Astrocyte of the cerebellum (primary cell): ENCODE results near the gene DAPP1.
A peak's percentile ranks its signal among the peaks of the same experiment; 100 is the strongest.

ENCODE experiments used
- DNase-seq: peaks from one replicate; pipeline ENCODE4 v3.0.0-alpha.2; 2011; ENCODE audit warnings: low read depth
- H3K4me3 ChIP-seq: 2 replicates; pipeline ENCODE4 v1.5.1; 2011; ENCODE audit warnings: mild to moderate bottlenecking, low read depth, low read length, moderate library complexity
- in situ Hi-C: cut with HindIII; loops from 2 replicates; pipeline ENCODE4 v1.10.0; 2017; ENCODE audit warnings: low sequenced_read_pairs
- TF ChIP-seq, protein P1 (sequence below): IDR thresholded peaks from 2 replicates; pipeline ENCODE4 v1.5.1; 2012; ENCODE audit warnings: low read length, low read depth, moderate library complexity, mild to moderate bottlenecking; ENCODE audit errors: missing control alignments

Gene DAPP1

DNA sequence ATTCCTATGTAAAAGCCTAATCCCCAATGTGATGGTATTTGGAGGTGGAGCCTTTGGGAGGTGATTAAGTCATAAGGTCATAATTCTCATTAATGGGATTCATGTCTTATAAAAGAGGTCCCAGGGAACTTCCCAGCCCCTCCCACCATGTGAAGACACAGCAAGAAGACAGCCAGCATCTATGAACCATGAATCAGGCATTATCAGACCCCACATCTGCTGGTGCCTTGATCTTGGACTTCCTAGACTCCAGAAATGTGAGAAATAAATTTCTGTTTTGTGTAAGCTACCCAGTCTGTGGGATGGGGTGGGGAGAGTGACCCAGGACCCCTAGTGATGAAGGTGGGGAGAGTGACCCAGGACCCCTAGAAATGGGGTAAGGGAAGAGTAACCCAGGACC, 6.1 kb upstream of the DAPP1 start:
- no peak overlapping the region for H3K4me3 ChIP-seq
- TF ChIP-seq, protein P1, sequence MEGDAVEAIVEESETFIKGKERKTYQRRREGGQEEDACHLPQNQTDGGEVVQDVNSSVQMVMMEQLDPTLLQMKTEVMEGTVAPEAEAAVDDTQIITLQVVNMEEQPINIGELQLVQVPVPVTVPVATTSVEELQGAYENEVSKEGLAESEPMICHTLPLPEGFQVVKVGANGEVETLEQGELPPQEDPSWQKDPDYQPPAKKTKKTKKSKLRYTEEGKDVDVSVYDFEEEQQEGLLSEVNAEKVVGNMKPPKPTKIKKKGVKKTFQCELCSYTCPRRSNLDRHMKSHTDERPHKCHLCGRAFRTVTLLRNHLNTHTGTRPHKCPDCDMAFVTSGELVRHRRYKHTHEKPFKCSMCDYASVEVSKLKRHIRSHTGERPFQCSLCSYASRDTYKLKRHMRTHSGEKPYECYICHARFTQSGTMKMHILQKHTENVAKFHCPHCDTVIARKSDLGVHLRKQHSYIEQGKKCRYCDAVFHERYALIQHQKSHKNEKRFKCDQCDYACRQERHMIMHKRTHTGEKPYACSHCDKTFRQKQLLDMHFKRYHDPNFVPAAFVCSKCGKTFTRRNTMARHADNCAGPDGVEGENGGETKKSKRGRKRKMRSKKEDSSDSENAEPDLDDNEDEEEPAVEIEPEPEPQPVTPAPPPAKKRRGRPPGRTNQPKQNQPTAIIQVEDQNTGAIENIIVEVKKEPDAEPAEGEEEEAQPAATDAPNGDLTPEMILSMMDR = no peak
- in situ Hi-C loops = no loop called here
- no peak for DNase-seq

DNA sequence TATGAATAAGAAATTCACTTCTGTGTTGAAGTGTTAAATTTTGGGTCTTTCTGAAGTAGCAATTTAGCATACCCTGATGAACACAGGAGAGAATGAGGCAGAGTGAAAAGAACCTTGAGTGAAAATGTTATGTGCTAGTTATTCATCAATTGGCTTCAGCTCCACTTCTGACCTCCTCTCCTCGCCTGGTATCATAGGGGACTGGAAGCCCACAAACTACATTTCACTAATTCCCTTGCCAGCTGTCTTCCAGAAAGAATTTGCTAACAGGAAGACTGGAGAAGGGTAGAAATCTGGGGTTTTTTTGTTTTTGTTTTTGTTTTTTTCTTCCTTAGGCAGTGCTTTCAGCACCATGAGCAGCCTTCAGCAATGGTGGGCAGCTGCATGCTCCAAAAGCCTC, 5.5 kb upstream of the DAPP1 start:
- H3K4me3 ChIP-seq = no peak overlapping the region
- in situ Hi-C loops = no loop called here
- DNase-seq = no peak
- TF ChIP-seq, protein P1 = no peak

DNA sequence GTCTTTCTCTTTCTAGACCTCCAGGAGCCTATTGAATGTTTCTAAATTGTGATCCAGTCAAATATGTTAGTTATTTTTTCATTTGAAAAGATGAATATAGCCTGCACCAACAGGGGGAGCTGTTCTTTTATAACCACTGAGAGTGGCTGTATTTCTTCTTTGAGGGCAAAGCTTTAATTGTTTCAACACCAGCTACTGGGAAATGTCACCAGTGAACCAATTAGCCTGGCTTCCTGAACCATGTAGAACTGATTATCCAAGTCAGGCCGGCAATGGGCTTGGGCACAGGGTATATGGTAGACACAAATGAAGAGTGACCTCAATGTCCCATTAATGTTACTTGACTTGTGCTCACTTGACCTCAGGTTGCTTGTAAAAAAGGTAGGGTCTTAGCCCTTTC, 4.8 kb upstream of the DAPP1 start:
- in situ Hi-C loops = no loop called here
- H3K4me3 ChIP-seq = no peak overlapping the region
- no peak for DNase-seq
- TF ChIP-seq, protein P1 = peak; percentile 27

DNA sequence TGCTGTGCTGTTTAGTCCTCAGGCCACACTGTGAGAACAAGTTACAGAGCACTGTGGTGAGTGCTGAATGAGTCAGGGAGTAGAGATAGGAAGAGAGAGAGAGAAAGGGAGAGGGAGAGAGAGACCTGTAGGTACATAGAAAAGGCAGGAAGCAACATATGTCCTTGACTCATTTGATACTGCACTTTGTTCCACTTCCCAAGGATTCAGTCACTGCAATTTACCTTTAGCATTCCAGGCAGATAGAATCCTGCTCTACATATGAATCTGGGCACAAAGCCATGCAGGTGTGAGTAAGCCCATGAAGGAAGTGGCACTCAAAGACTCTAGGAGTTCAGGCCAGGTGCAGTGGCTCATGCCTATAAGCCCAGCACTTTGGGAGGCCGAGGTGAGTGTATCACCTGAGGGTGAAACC, 1.0 kb upstream of the DAPP1 start:
- no peak for DNase-seq
- TF ChIP-seq, protein P1 = no peak
- no peak overlapping the region for H3K4me3 ChIP-seq
- in situ Hi-C loops = no loop called here

DNA sequence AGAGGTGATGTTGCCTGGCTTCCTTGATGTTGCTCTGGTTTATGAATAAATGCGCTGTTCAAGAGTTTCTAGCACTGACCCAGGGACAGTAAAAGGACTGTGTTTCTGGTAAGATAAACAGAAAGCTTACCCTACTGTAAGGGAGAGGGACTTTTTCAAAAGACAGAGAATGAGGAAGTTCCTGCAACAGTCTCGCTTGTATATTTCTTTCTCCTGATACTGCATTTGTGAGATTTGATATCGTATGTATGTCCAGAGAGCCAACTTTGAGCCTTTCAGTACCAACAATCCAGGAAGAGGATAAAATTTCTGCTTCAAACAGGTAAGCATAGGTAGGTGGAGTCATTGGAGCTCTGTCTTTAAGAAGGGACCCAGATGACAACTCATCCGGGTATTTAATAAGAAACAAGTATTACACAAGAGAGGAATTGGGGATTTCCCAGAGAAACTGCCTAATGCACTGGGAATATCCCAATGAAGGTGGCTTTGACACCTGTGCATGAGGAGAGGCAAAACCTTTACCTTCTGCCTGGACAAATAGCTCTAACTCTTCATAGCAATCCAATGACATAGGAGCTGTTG, 773 bp downstream of the DAPP1 start:
- H3K4me3 ChIP-seq = no peak overlapping the region
- TF ChIP-seq, protein P1 = no peak
- no peak for DNase-seq
- in situ Hi-C loops = no loop called here

DNA sequence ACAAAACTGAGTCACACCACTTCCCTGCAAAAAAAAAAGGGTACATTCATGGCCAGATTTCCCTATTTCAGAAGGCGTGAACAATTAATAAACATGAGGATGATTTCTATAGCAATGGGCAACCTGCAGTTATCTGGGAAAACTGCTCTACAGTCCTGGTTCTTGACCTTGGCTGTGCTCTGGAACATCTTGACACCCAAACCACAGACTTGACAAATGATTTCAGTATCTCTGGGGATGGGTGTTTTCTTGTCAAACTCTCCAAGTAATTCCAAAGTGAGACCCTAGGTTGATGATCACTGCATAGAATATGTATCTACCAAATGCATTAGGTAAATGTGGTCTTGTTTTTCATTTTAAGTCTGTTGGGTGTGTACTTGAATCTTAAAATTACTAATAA, 2.0 kb downstream of the DAPP1 start:
- in situ Hi-C loops = no loop called here
- DNase-seq = no peak
- H3K4me3 ChIP-seq = no peak overlapping the region
- TF ChIP-seq, protein P1 = no peak

DNA sequence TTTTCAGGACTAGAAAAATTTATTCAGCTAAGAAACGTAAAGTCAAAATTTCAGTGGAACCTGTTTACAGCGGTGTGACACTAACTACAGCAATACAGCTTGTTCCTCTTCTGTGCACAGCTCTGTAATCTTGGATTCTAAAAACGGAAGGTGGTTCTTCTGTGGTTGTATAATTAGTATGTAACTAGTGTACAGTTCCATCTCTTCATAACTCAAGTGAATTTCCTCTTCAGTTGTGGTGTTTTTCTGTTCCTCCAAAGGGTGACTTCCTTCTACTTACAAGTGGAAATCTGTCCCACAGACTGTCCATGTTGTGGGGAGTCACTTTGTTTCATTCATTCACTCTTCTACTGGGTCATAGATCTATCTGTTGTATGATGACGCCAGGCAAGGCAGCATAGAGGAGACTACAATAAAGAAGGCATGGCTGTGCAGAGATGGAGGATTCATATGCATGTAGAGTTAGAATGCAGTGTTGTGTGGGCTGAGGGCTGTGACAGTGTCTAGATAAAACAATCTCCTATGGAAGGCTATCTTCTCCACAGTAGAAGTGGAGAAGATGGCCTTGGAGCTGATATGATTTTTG, 5.4 kb downstream of the DAPP1 start:
- no peak for DNase-seq
- TF ChIP-seq, protein P1 = no peak
- H3K4me3 ChIP-seq = no peak overlapping the region
- in situ Hi-C loops = no loop called here
